Stimulated activated CD4-positive, alpha-beta T cell treated with anti-CD3 and anti-CD28 coated beads, Interleukin-1b, Interleukin-23, amount 100 ng/mL, for 48 hours (primary cell): ENCODE measurements around the gene CEP250.
"Not testable (repeated sequence)": the region's sequence is repeated elsewhere in the genome, so short reads cannot be mapped to it uniquely, and the experiment has no call there.

Experiments
- DNase-seq: peaks from one replicate; pipeline ENCODE4 v3.0.0-alpha.2; 2020

The CEP250 gene

GRCh38 chr20:35454881-35455609, at the start of gene CEP250:
Gene CEP250, plus strand, starts transcription at chr20:35455598. Its CDS starts 6,770 bp downstream, at chr20:35462368.
- DNase-seq, result peak; percentile 95

- no peak for DNase-seq
These were observed 49.6 kb upstream of the CEP250 start for GRCh38 chr20:35405775-35406174.

- DNase-seq, result no peak
These were observed 47.1 kb upstream of the CEP250 start for GRCh38 chr20:35408270-35408669.

GRCh38 chr20:35409542-35409941, 45.9 kb upstream of the CEP250 start:
- no peak for DNase-seq

GRCh38 chr20:35410613-35411012, 44.8 kb upstream of the CEP250 start:
- no peak for DNase-seq

- no peak for DNase-seq
These were observed 34.1 kb upstream of the CEP250 start for GRCh38 chr20:35421322-35421721.

- no peak for DNase-seq
These were observed 23.6 kb upstream of the CEP250 start for GRCh38 chr20:35431621-35432429.

- no peak for DNase-seq
These were observed 23.0 kb upstream of the CEP250 start for GRCh38 chr20:35432430-35432735.

- DNase-seq, result no peak
These were observed 22.1 kb upstream of the CEP250 start for GRCh38 chr20:35433337-35433736.

- DNase-seq, result no peak
These were observed 21.1 kb upstream of the CEP250 start for GRCh38 chr20:35434085-35435005.

GRCh38 chr20:35436177-35436573, 19.2 kb upstream of the CEP250 start:
- DNase-seq, result no peak

GRCh38 chr20:35437599-35437998, 17.8 kb upstream of the CEP250 start:
- DNase-seq, result no peak

- DNase-seq, result no peak
These were observed 12.4 kb upstream of the CEP250 start for GRCh38 chr20:35443003-35443402.

GRCh38 chr20:35444226-35444625, 11.2 kb upstream of the CEP250 start:
- no peak for DNase-seq

GRCh38 chr20:35446356-35447078, 8.9 kb upstream of the CEP250 start:
- no peak for DNase-seq

GRCh38 chr20:35447082-35447789, 8.2 kb upstream of the CEP250 start:
- DNase-seq, result peak; percentile 90

- no peak for DNase-seq
These were observed 6.5 kb upstream of the CEP250 start for GRCh38 chr20:35448788-35449373.

- not testable (repeated sequence) for DNase-seq
These were observed 5.5 kb upstream of the CEP250 start for GRCh38 chr20:35449855-35450254.

GRCh38 chr20:35451295-35451694, 4.1 kb upstream of the CEP250 start:
- DNase-seq, result no peak

GRCh38 chr20:35453647-35454046, 1.8 kb upstream of the CEP250 start:
- no peak for DNase-seq

GRCh38 chr20:35456700-35457099, 1.3 kb downstream of the CEP250 start:
- not testable (repeated sequence) for DNase-seq

GRCh38 chr20:35457539-35457938, 2.1 kb downstream of the CEP250 start:
- DNase-seq, result not testable (repeated sequence)
